Memory B cell (primary cell): ENCODE results near the gene CELF2.
A peak's percentile ranks its signal among the peaks of the same experiment; 100 is the strongest.

ENCODE experiments used
- ATAC-seq: fragments of 150-1000 bp; cut with Tn5 transposase; 2 replicates; pipeline ENCODE4 v1.10.0; 2021; ENCODE audit warnings: low read depth, mild to moderate bottlenecking, moderate library complexity
- DNase-seq, 2 donors: peaks; one replicate each; pipeline ENCODE4 v3.0.0; 2022; ENCODE audit warnings: low spot score in 2 of 2
- H3K27ac Mint-ChIP-seq: one replicate; pipeline ENCODE4 v1.8.0; 2022; ENCODE audit warnings: mild to moderate bottlenecking, moderate library complexity, mixed read lengths
- H3K27me3 Mint-ChIP-seq: one replicate; pipeline ENCODE4 v1.8.0; 2022; ENCODE audit warnings: mixed read lengths
- H3K36me3 Mint-ChIP-seq: one replicate; pipeline ENCODE4 v1.8.0; 2022; ENCODE audit warnings: mild to moderate bottlenecking, mixed read lengths
- H3K4me1 Mint-ChIP-seq: one replicate; pipeline ENCODE4 v1.8.0; 2022; ENCODE audit warnings: mixed read lengths
- H3K4me3 Mint-ChIP-seq: one replicate; pipeline ENCODE4 v1.8.0; 2022; ENCODE audit warnings: mild to moderate bottlenecking, moderate library complexity, mixed read lengths
- H3K9me3 Mint-ChIP-seq: one replicate; pipeline ENCODE4 v1.8.0; 2022; ENCODE audit warnings: mixed read lengths

CELF2 gene

DNA sequence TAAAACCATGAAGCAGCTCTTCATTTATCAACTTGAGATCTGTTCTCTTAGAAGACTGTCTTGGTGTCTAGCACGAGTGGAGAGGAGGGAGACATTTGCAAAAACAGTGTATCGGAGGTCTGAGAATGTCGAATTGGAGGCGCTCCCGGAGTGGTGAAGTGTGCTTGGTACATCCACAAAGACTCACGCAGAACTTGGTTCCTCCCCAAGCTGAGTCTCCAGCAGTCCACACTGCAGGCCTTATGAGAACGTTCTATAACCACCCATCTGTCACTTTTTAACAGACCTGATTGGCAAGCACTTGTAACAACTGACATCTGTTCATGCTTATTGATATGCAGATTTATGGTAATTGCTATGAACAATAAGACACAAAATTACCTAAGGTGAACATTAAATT, 261.6 kb downstream of the CELF2 start:
- no peak overlapping the region for H3K4me3 Mint-ChIP-seq
- no peak for DNase-seq
- H3K9me3 Mint-ChIP-seq = no peaks in the 10 kb centered on the region
- H3K27me3 Mint-ChIP-seq = no peaks in the 10 kb centered on the region
- H3K27ac Mint-ChIP-seq = peak overlapping the region; percentile 28
- peaks cover 10% of the 10 kb centered on the region for H3K4me1 Mint-ChIP-seq
- ATAC-seq = no peak
- H3K36me3 Mint-ChIP-seq = peaks cover 31% of the 10 kb centered on the region

DNA sequence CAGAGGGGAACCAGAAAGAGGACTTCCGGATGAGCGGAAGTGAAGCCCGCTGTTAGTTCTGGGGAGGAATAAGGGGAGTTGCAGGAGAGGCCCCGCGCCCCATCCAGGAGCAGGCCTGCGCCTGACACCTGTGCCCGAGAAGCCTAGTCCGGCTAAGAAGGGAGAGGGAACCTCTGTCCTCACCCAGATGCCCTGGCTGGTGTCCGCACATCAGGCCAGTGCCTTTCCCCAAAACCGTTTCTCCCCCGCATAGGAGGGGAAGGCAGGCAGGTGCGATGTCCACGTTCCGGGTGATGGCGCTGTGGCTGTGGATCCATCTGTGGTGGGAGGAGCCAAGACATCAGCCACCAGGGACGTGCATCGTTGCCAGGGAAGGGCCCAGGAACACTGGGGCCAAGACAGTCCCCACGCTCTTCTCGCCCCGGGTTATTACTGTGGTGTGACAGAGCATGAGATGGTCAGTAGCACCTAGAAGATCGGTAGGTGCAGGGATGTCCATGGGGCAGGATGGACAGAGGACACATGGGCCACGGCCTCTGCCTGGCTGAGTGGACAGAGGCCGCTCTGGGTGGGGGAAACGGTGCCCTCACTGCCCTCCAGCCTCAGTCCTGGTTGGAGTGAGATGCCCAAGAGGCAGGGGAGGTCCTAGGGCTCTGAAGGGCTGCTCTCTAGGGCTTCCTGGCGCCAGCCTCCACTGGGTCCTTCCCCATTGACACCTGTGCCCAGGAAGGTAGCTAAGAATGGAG, 262.7 kb downstream of the CELF2 start:
- H3K27ac Mint-ChIP-seq = peak overlapping the region; percentile 83
- ATAC-seq = no peak
- no peaks in the 10 kb centered on the region for H3K9me3 Mint-ChIP-seq

DNA sequence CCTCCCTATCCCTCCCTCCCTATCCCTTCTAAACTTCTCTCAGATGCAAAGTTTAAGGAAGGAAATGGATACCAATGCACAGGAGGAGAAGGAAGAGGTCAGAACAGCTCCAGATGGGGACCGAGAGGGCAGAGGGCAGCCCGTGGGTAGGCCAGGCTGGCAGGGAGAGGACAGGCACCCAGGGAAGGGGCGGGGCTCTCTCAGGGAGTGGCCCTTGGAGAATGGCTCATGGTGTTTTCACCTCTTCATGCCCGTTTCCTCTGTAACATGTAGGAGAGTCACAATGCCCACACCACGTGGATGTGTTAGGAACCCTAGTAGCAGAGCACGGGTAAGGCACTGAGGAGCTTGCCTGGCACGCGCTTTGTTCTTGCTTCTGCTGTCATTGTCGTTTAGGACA, 264.5 kb downstream of the CELF2 start:
- ATAC-seq (no peak), DNase-seq (no peak)
- H3K4me3 Mint-ChIP-seq = no peak overlapping the region
- peaks cover 34% of the 10 kb centered on the region for H3K36me3 Mint-ChIP-seq
- no peaks in the 10 kb centered on the region for H3K9me3 Mint-ChIP-seq
- H3K4me1 Mint-ChIP-seq = peaks cover 7% of the 10 kb centered on the region
- no peak overlapping the region for H3K27ac Mint-ChIP-seq
- no peaks in the 10 kb centered on the region for H3K27me3 Mint-ChIP-seq

More for the DNA sequence above, 262.7 kb downstream of the CELF2 start:
- DNase-seq = no peak
- Mint-ChIP-seq H3K36me3 (peaks cover 29% of the 10 kb centered on the region), H3K27me3 (no peaks in the 10 kb centered on the region), H3K4me1 (peaks cover 7% of the 10 kb centered on the region), H3K4me3 (no peak overlapping the region)

DNA sequence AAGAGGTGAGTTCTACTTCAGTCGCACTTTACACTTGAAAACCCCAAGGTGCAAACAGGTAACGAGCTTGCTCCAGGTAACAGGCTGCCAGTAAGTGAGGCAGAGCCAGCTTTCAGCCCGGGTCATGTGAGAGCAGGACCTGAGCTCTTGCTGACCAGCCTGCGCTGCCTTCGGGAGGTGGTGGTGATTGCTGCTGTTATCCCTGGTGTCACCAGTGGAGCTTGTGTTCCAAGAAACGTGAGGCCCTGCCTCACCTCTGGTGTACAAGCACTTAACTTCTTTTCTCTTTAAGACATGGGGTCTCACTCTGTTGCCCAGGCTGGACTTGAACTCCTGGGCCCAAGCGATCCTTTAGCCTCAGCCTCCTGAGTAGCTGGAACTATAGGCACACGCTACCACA, 265.0 kb downstream of the CELF2 start:
- ATAC-seq = no peak
- Mint-ChIP-seq H3K4me3 (no peak overlapping the region), H3K4me1 (peaks cover 7% of the 10 kb centered on the region)

DNA sequence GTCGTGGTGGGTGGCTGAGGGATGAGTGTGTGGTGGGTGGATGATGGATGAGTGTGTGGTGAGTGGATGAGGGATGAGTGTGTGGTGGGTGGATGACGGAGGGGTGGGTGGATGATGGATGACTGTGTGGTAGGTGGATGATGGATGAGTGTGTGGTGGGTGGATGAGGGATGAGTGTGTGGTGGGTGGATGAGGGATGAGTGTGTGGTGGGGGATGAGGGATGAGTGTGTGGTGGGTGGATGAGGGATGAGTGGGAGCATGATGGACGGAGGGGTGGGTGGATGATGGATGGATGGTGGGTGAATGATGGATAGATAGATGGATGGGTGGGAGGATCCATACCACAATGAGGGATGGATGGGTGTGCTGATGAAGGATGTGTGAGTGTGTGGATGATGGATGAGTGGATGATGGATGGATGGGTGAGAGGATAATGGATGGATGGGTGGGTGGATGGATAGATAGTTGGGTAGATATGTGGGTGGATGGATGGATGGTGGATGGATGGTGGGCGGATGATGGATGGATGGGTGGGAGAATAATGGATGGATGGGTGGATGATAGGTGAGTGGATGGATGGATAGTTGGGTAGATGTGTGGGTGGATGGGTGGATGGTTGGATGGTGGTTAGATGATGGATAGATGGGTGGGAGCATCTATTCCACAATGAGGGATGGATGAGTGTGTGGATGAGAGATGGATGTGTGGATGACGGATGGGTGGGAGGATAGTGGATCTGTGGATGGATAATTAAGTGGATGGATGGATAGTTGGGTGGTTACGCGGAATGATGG, 266.8 kb downstream of the CELF2 start:
- no peaks in the 10 kb centered on the region for H3K9me3 Mint-ChIP-seq
- ATAC-seq (no peak), DNase-seq (no peak)
- peaks cover 32% of the 10 kb centered on the region for H3K36me3 Mint-ChIP-seq
- no peaks in the 10 kb centered on the region for H3K27me3 Mint-ChIP-seq
- H3K27ac Mint-ChIP-seq = no peak overlapping the region
- H3K4me3 Mint-ChIP-seq = no peak overlapping the region
- H3K4me1 Mint-ChIP-seq = peaks cover 7% of the 10 kb centered on the region

More for the DNA sequence above, 265.0 kb downstream of the CELF2 start:
- DNase-seq = no peak
- no peaks in the 10 kb centered on the region for H3K9me3 Mint-ChIP-seq
- peaks cover 31% of the 10 kb centered on the region for H3K36me3 Mint-ChIP-seq
- no peaks in the 10 kb centered on the region for H3K27me3 Mint-ChIP-seq
- no peak overlapping the region for H3K27ac Mint-ChIP-seq

DNA sequence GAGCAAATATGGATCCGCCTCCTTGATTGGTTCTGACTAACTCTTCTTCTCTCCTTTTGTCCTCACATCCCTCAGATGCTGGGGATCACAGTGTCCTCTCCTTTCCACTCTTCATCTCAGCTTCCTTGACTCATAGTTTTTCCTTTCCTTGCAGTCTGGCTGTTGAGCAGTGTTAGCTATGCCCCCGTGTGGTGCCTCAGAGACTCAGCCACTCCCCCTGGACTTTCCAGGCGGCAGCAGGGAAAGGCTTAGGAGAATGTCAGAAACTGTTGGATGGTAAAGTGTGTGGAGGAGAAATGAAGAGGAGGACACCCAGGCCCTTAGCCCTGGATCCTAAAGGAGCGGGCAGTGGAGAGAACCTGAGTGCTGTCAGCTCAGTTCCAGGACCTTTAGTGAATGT, 267.5 kb downstream of the CELF2 start:
- no peak overlapping the region for H3K4me3 Mint-ChIP-seq
- H3K36me3 Mint-ChIP-seq = peaks cover 32% of the 10 kb centered on the region
- no peaks in the 10 kb centered on the region for H3K27me3 Mint-ChIP-seq
- DNase-seq = no peak
- no peaks in the 10 kb centered on the region for H3K9me3 Mint-ChIP-seq
- peaks cover 4% of the 10 kb centered on the region for H3K4me1 Mint-ChIP-seq
- no peak for ATAC-seq
- H3K27ac Mint-ChIP-seq = no peak overlapping the region

DNA sequence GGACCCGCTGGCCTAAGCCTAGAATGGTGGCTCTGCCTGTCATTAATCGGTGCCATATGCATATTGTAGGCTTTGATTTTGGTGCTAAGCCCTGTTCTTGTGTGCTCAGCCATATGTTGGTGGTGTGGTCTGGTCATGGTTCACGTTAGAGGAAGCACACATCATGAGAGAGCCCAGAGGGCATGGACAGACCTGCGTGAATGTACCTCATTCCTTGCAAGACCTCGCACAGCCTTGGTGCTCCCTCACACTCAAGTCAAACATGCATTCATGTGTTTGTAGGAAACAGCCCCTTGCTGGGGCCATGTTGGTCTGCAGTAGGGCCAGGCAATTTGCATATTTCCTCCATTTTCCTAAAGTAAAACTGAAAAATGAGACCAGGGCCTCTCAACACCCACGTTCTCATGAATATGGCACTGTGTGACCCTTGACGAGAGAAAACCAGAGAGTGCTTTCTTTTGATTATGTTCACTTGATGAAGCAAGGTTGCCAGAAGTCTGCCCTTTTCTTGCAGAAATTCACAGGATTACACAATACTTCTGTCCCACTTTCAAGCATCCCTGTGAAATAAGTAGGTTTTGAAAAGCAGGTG, 268.7 kb downstream of the CELF2 start:
- DNase-seq (no peak), ATAC-seq (no peak)
- H3K27ac Mint-ChIP-seq = peak overlapping the region; percentile 58
- peaks cover 4% of the 10 kb centered on the region for H3K4me1 Mint-ChIP-seq
- H3K27me3 Mint-ChIP-seq = no peaks in the 10 kb centered on the region
- H3K9me3 Mint-ChIP-seq = no peaks in the 10 kb centered on the region
- peaks cover 26% of the 10 kb centered on the region for H3K36me3 Mint-ChIP-seq
- H3K4me3 Mint-ChIP-seq = no peak overlapping the region

DNA sequence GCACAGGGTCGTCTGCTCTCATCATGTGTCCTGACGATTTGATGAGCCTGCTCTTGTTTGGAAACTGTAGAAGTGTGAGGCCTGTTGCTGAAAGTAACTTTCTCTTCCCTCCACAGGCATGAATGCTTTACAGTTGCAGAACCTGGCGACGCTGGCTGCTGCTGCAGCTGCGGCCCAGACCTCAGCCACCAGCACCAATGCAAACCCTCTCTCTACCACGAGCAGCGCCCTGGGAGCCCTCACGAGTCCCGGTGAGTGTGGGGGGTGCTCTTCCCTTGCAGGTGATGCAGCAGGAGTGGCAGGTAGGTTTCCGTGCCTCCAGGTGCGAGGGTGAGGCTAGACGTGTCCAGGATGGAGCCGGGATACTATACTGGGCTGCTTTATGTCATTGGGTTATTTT, 270.6 kb downstream of the CELF2 start:
- Mint-ChIP-seq H3K36me3 (peaks cover 32% of the 10 kb centered on the region), H3K4me1 (no peaks in the 10 kb centered on the region), H3K27me3 (no peaks in the 10 kb centered on the region), H3K4me3 (no peak overlapping the region), H3K27ac (no peak overlapping the region), H3K9me3 (no peaks in the 10 kb centered on the region)
- no peak for DNase-seq
- no peak for ATAC-seq

DNA sequence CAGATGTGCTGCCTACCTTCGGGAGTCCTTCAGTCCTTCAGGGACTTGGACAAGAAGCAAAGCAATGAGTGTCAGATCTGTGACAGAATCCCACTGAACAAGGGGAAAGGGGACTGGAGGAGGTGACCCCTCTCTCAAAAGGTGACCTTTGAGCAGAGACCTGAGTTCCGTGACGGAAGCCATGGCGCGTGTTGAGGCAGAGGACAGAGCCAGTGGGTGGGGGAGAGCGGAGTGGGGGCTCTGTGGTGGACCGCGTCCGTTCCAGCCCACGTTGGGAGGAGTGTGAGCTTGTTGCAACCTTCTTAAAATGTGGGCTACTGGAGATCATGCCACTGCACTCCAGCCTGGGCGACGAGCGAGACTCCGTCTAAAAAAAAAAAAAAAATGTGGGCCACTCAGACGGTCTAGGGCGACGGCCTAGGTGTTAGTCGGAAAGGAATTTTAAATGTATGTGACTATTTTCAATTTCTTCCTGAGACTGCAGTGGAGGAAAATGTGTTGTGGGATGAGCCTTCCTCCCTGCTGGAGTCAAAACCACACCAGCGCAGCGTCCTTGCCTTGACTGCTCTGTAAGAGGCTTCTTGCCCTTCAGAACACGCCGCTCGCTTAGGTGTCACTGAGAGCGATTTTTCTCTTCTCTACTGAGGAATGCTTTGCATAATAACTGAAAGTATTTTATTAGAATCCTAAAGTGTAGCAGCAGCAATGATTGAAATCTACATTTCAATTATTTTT, 272.7 kb downstream of the CELF2 start:
- no peaks in the 10 kb centered on the region for H3K4me1 Mint-ChIP-seq
- ATAC-seq (no peak), DNase-seq (no peak)
- H3K4me3 Mint-ChIP-seq = no peak overlapping the region
- H3K27me3 Mint-ChIP-seq = no peaks in the 10 kb centered on the region
- H3K27ac Mint-ChIP-seq = no peak overlapping the region
- H3K9me3 Mint-ChIP-seq = no peaks in the 10 kb centered on the region
- peaks cover 41% of the 10 kb centered on the region for H3K36me3 Mint-ChIP-seq

DNA sequence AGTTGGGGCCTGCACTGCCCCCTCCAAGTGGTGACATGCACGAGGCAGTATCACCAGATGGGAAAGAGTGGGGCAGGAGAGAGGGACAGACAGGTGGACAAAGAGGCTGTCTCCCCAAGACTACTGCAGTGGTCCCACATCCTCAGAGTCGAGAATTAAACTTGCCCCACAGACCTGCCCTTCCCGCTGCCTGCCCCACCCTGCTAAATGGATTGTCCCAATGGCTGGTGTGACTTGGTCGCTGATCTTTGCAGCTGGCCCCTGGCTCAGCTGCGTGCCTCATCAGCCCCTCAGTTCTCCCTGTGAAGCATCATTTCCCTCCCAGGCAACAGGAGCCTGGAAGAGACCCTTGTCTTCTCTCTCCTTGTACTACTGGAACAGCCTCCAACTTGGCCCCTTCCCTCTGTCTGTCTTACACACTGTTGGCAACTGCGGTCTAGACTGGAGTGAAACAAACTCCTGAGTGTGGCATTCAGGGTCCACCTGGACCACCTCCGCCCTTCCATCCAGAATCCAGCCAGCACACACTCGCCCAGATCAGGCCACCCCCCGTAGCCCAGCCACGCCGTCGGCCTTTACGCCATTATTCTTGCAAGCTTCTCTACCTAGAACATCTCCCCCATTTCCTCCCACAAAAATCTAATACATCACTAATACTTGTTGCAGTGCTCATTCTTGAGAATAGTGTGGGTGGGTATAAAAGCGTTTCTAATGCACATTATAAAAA, 275.1 kb downstream of the CELF2 start:
- H3K27me3 Mint-ChIP-seq = no peaks in the 10 kb centered on the region
- H3K27ac Mint-ChIP-seq = peak overlapping the region; percentile 76
- H3K36me3 Mint-ChIP-seq = peaks cover 45% of the 10 kb centered on the region
- DNase-seq (no peak), ATAC-seq (no peak)
- H3K4me1 Mint-ChIP-seq = peaks cover 6% of the 10 kb centered on the region
- no peaks in the 10 kb centered on the region for H3K9me3 Mint-ChIP-seq
- no peak overlapping the region for H3K4me3 Mint-ChIP-seq

DNA sequence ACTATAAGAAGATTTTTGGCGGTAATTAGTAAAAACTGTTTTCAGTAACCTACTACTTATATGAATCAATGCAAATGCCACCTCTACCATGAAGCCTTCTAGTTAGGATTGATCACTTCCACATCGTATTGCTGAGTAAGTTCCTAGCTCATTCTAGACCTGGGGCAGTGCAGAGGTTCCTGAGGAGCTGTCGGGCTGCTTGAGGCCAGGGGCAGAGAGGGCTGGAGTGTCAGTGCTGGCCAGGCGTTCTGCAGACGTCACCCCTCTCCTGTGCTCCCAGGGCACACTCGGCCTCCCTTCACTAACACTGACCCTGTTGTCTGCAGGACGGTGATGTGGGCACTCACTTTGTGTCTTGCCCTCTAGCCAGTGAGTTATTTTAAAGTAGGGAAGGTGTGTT, 275.7 kb downstream of the CELF2 start:
- DNase-seq (no peak), ATAC-seq (no peak)
- Mint-ChIP-seq H3K27me3 (no peaks in the 10 kb centered on the region), H3K4me3 (no peak overlapping the region), H3K4me1 (peaks cover 6% of the 10 kb centered on the region), H3K36me3 (peaks cover 51% of the 10 kb centered on the region), H3K9me3 (no peaks in the 10 kb centered on the region), H3K27ac (peak overlapping the region; percentile 76)

DNA sequence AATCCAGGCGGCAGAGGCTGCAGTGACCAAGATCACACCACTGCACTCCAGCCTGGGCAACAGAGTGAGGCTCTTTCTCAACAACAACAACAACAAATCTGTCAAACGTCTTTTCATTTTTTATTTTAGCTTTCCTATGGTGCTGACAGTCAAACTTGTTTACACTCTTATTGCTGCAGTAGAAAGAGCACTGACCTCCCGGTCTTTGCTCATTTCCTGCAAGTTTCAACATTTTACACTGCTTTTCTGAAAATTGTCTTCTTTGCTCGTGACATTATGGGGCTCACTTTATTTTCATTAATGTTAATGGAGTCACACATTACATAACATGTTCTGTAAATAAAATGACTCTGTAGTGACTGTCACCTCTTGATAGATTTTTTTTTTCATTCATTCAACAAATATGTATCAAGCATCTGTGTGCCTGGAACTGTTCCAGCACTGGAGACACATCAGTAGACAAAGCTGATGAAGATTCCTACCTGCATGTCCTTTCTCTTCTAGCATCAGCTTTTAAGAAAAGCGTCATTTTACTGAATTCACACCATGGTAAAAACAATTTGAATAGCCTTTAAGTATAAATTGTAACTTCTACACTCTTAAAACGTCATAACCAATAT, 277.3 kb downstream of the CELF2 start:
- no peak overlapping the region for H3K4me3 Mint-ChIP-seq
- H3K9me3 Mint-ChIP-seq = no peaks in the 10 kb centered on the region
- H3K4me1 Mint-ChIP-seq = peaks cover 6% of the 10 kb centered on the region
- DNase-seq = no peak
- peak overlapping the region; percentile 24 for H3K27ac Mint-ChIP-seq
- ATAC-seq = no peak
- H3K36me3 Mint-ChIP-seq = peaks cover 49% of the 10 kb centered on the region
- H3K27me3 Mint-ChIP-seq = no peaks in the 10 kb centered on the region

DNA sequence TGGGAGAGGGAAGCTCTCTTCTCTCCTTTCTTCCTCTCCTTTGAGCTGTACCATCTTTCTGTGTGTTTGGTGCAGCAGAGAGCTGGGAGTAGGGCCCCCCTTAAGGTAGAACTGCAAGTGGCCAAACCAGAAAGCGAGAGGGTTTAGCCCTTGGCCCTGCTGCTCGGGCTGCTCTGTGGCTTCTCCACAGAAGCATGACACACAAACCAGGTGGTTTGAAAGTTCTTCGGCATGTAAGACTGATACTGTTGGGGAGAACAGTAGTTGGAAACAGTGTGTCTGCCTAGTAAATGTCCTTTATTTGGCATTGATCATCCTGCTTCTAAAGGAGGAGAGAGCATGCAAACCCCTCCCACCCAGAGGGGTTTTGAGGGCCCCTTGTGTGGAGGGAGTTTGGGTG, 277.8 kb downstream of the CELF2 start:
- Mint-ChIP-seq H3K4me3 (no peak overlapping the region), H3K9me3 (no peaks in the 10 kb centered on the region), H3K27me3 (no peaks in the 10 kb centered on the region), H3K36me3 (peaks cover 47% of the 10 kb centered on the region), H3K27ac (peak overlapping the region; percentile 24), H3K4me1 (peaks cover 6% of the 10 kb centered on the region)
- ATAC-seq = no peak
- DNase-seq = no peak
